ENCODE data around the gene PLOD2. TPM values are rescaled to one million over a fixed set of nuclear protein-coding genes. Genes with fewer than 3 reads are reported as not detected.
A peak's percentile ranks its signal among the peaks of the same experiment; 100 is the strongest.

The PLOD2 gene
- total RNA-seq, 4 donors from 2014 or later: 2.0 to 6.5 (median 4.1) TPM

- in situ Hi-C loops (cut with MboI; ENCODE audit: low sequenced_read_pairs in 4 of 4): no loop called here
- H3K4me3 ChIP-seq: no peak overlapping the region
- no peak overlapping the region for H3K27ac ChIP-seq
- ATAC-seq (no peak), DNase-seq (no peak)
- intact Hi-C loops (cut with DNase I; ENCODE audit: low total_unique reads): no loop called here
- no peaks in the 10 kb centered on the region for H3K27me3 ChIP-seq
- TF ChIP-seq POLR2A (IDR thresholded peaks at IDR 0.05) (no peak), CTCF (IDR thresholded peaks at IDR 0.05 in 4 of 5, conservative IDR thresholded peaks at IDR 0.05 in 1 of 5) (peak in 1 of 5 experiments; percentile 26)
- H3K9me3 ChIP-seq: no peaks in the 10 kb centered on the region
- H3K36me3 ChIP-seq: no peaks in the 10 kb centered on the region
- peaks cover 0 to 5% of the 10 kb centered on the region in 2 donors for H3K4me1 ChIP-seq
Observed at GRCh38 chr3:146163584-146163983, 2.6 kb upstream of the PLOD2 start.

GRCh38 chr3:146162561-146162960 is 1.6 kb upstream of the PLOD2 start:
- Histone ChIP-seq H3K27ac (peak overlapping the region; percentile 80 to 86 (median 84)), H3K4me1 (peaks cover 4 to 13% of the 10 kb centered on the region in 2 donors), H3K9me3 (no peaks in the 10 kb centered on the region), H3K36me3 (no peaks in the 10 kb centered on the region), H3K4me3 (no peak overlapping the region), H3K27me3 (no peaks in the 10 kb centered on the region)
- DNase-seq (no peak), ATAC-seq (no peak)
- no peak for TF ChIP-seq CTCF (IDR thresholded peaks at IDR 0.05 in 4 of 5, conservative IDR thresholded peaks at IDR 0.05 in 1 of 5)
- TF ChIP-seq POLR2A (IDR thresholded peaks at IDR 0.05): no peak
- in situ Hi-C loops (cut with MboI; ENCODE audit: low sequenced_read_pairs in 4 of 4): no loop called here
- intact Hi-C loops (cut with DNase I; ENCODE audit: low total_unique reads): no loop called here

GRCh38 chr3:146161663-146162002 is 649 bp upstream of the PLOD2 start:
- Histone ChIP-seq H3K4me3 (peak overlapping the region; percentile 69 to 83 (median 75)), H3K27ac (peak overlapping the region; percentile 80 to 86 (median 84)), H3K9me3 (no peaks in the 10 kb centered on the region), H3K36me3 (no peaks in the 10 kb centered on the region), H3K27me3 (no peaks in the 10 kb centered on the region), H3K4me1 (peaks cover 10 to 22% of the 10 kb centered on the region in 2 donors)
- TF ChIP-seq CTCF (IDR thresholded peaks at IDR 0.05 in 4 of 5, conservative IDR thresholded peaks at IDR 0.05 in 1 of 5) (no peak), POLR2A (IDR thresholded peaks at IDR 0.05) (no peak)
- peak in 1 of 2 donors; percentile 16 for DNase-seq
- peak in 1 of 2 donors; percentile 18 for ATAC-seq
- intact Hi-C loops (cut with DNase I; ENCODE audit: low total_unique reads): no loop called here
- in situ Hi-C loops (cut with MboI; ENCODE audit: low sequenced_read_pairs in 4 of 4): no loop called here

GRCh38 chr3:146160321-146160963 is 542 bp downstream of the PLOD2 start:
- peak overlapping the region; percentile 80 to 86 (median 84) for H3K27ac ChIP-seq
- TF ChIP-seq CTCF (IDR thresholded peaks at IDR 0.05 in 4 of 5, conservative IDR thresholded peaks at IDR 0.05 in 1 of 5): peak in 4 of 5 experiments; percentile 8 to 55 (median 32)
- no peak for TF ChIP-seq POLR2A (IDR thresholded peaks at IDR 0.05)
- in situ Hi-C loops (cut with MboI; ENCODE audit: low sequenced_read_pairs in 4 of 4) (no loop called here), intact Hi-C loops (cut with DNase I; ENCODE audit: low total_unique reads) (no loop called here)
- DNase-seq: peak; percentile 29 to 36
- H3K27me3 ChIP-seq: no peaks in the 10 kb centered on the region
- H3K4me1 ChIP-seq: peaks cover 13 to 31% of the 10 kb centered on the region in 2 donors
- peak overlapping the region; percentile 69 to 83 (median 75) for H3K4me3 ChIP-seq
- peak; percentile 47 to 55 for ATAC-seq
- H3K9me3 ChIP-seq: no peaks in the 10 kb centered on the region
- no peaks in the 10 kb centered on the region for H3K36me3 ChIP-seq

All from gastrocnemius medialis (tissue), 4 donors.